Trophoblast cell (in vitro differentiated cells and primary cell): Measurements from ENCODE around the gene ITPRID1.
A peak's percentile ranks its signal among the peaks of the same experiment; 100 is the strongest.

Source experiments
- DNase-seq, 2 donors: peaks; one replicate each; pipeline ENCODE4 v3.0.0-alpha.2; 2016
- H2AFZ ChIP-seq: 2 replicates; pipeline ENCODE4 v1.6.1; 2013; ENCODE audit warnings: low read length, moderate library complexity, mild to moderate bottlenecking; ENCODE audit not compliant: insufficient read depth, poor library complexity
- H2AK5ac ChIP-seq: 2 replicates; pipeline ENCODE4 v1.6.1; 2013; ENCODE audit warnings: mild to moderate bottlenecking, low read length
- H2BK120ac ChIP-seq: 2 replicates; pipeline ENCODE4 v1.6.1; 2013; ENCODE audit warnings: low read length, mild to moderate bottlenecking, moderate library complexity; ENCODE audit not compliant: insufficient read depth, poor library complexity
- H2BK12ac ChIP-seq: 2 replicates; pipeline ENCODE4 v1.6.1; 2013; ENCODE audit warnings: mild to moderate bottlenecking, low read length, moderate library complexity
- H2BK5ac ChIP-seq: 2 replicates; pipeline ENCODE4 v1.6.1; 2013; ENCODE audit warnings: low read length, low read depth, moderate library complexity, mild to moderate bottlenecking; ENCODE audit not compliant: poor library complexity
- H3K14ac ChIP-seq: 2 replicates; pipeline ENCODE4 v1.6.1; 2013; ENCODE audit warnings: mild to moderate bottlenecking, low read length
- H3K18ac ChIP-seq: 2 replicates; pipeline ENCODE4 v1.6.1; 2013; ENCODE audit warnings: mild to moderate bottlenecking, low read length
- H3K23ac ChIP-seq: 2 replicates; pipeline ENCODE4 v1.6.1; 2013; ENCODE audit warnings: low read length
- H3K27ac ChIP-seq: 2 replicates; pipeline ENCODE4 v1.5.1; 2013; ENCODE audit warnings: low read depth, mild to moderate bottlenecking, inconsistent platforms, low read length, moderate library complexity
- H3K27me3 ChIP-seq: 2 replicates; pipeline ENCODE4 v1.6.1; 2013; ENCODE audit warnings: inconsistent platforms, mild to moderate bottlenecking, low read length, moderate library complexity; ENCODE audit not compliant: insufficient read depth
- H3K36me3 ChIP-seq, 2 experiments: 1 replicate in 1 of 2; 2 replicates in 1 of 2; pipeline ENCODE4 v1.6.1; 2013; ENCODE audit warnings: low read length in 2 of 2, mild to moderate bottlenecking in 2 of 2, moderate library complexity in 1 of 2; ENCODE audit not compliant: insufficient read depth in 2 of 2, control insufficient read depth in 1 of 2
- H3K4ac ChIP-seq: 2 replicates; pipeline ENCODE4 v1.6.1; 2013; ENCODE audit warnings: low read depth, mild to moderate bottlenecking, low read length, moderate library complexity
- H3K4me1 ChIP-seq, 2 experiments: 1 replicate in 1 of 2; 2 replicates in 1 of 2; pipeline ENCODE4 v1.6.1; 2013; ENCODE audit warnings: low read length in 2 of 2, mild to moderate bottlenecking in 2 of 2, moderate library complexity in 1 of 2; ENCODE audit not compliant: insufficient read depth in 2 of 2, control insufficient read depth in 1 of 2
- H3K4me2 ChIP-seq: 2 replicates; pipeline ENCODE4 v1.6.1; 2013; ENCODE audit warnings: inconsistent platforms, mild to moderate bottlenecking, low read length, moderate library complexity
- H3K4me3 ChIP-seq: 2 replicates; pipeline ENCODE4 v1.5.1; 2013; ENCODE audit warnings: mild to moderate bottlenecking, low read depth, low read length, inconsistent platforms
- H3K79me1 ChIP-seq: one replicate; pipeline ENCODE4 v1.6.1; 2013; ENCODE audit warnings: low read length
- H3K79me2 ChIP-seq: 2 replicates; pipeline ENCODE4 v1.6.1; 2013; ENCODE audit warnings: low read length, mild to moderate bottlenecking; ENCODE audit not compliant: control insufficient read depth, insufficient read depth, poor library complexity
- H3K9ac ChIP-seq: 2 replicates; pipeline ENCODE4 v1.6.1; 2013; ENCODE audit warnings: mild to moderate bottlenecking, low read length
- H3K9me3 ChIP-seq: 2 replicates; pipeline ENCODE4 v1.6.1; 2013; ENCODE audit warnings: low read depth, mild to moderate bottlenecking, control low read depth, inconsistent platforms, low read length; ENCODE audit not compliant: insufficient read depth
- H4K12ac ChIP-seq: 2 replicates; pipeline ENCODE4 v1.6.1; 2013; ENCODE audit warnings: low read depth, mild to moderate bottlenecking, low read length, moderate library complexity
- H4K8ac ChIP-seq: 2 replicates; pipeline ENCODE4 v1.6.1; 2013; ENCODE audit warnings: low read depth, mild to moderate bottlenecking, low read length, moderate library complexity
- H4K91ac ChIP-seq: one replicate; pipeline ENCODE4 v1.6.1; 2013; ENCODE audit warnings: low read depth, mild to moderate bottlenecking, low read length, moderate library complexity
- WGBS: extraction: QIAGEN DNeasy Blood & Tissue Kit; methylation state at CpG from one replicate; pipeline ENCODE4 v1.1.7; 2013; ENCODE audit warnings: missing lambda C conversion rate; ENCODE audit not compliant: insufficient read length, insufficient coverage; ENCODE audit errors: extremely low coverage; 5-methylcytosine and 5-hydroxymethylcytosine counted together

ITPRID1 gene

GRCh38 chr7:31478018-31478417, 35.9 kb upstream of the ITPRID1 start:
- Histone ChIP-seq H4K91ac (no peak overlapping the region), H3K79me2 (no peaks in the 10 kb centered on the region), H3K9me3 (no peaks in the 10 kb centered on the region), H3K18ac (no peak overlapping the region), H3K4ac (no peak overlapping the region), H2BK5ac (no peak overlapping the region), H2AFZ (no peak overlapping the region), H3K23ac (no peak overlapping the region), H2AK5ac (no peak overlapping the region), H4K12ac (no peak overlapping the region), H2BK12ac (no peak overlapping the region), H3K4me2 (no peak overlapping the region), H3K79me1 (peaks cover 3% of the 10 kb centered on the region), H4K8ac (no peak overlapping the region), H3K27me3 (no peaks in the 10 kb centered on the region), H3K4me3 (no peak overlapping the region), H3K27ac (no peak overlapping the region), H3K9ac (no peak overlapping the region), H3K14ac (no peak overlapping the region), H3K36me3 (no peaks in the 10 kb centered on the region), H2BK120ac (no peak overlapping the region), H3K4me1 (peaks cover 3 to 6% of the 10 kb centered on the region in 2 experiments)
- DNase-seq, result peak; percentile 47 to 71
- WGBS, result no CpG with 5 or more reads among the region's 3 CpGs

- Histone ChIP-seq H3K27me3 (no peaks in the 10 kb centered on the region), H3K9me3 (no peaks in the 10 kb centered on the region), H3K4me3 (no peak overlapping the region), H2AK5ac (no peak overlapping the region), H3K4me2 (no peak overlapping the region), H3K79me1 (peaks cover 3% of the 10 kb centered on the region), H3K14ac (no peak overlapping the region), H2BK120ac (no peak overlapping the region), H3K36me3 (no peaks in the 10 kb centered on the region), H3K23ac (no peak overlapping the region), H4K12ac (no peak overlapping the region), H2AFZ (no peak overlapping the region), H3K79me2 (no peaks in the 10 kb centered on the region), H3K4me1 (peaks cover 3 to 6% of the 10 kb centered on the region in 2 experiments), H3K27ac (no peak overlapping the region), H3K4ac (no peak overlapping the region), H2BK5ac (no peak overlapping the region), H2BK12ac (no peak overlapping the region), H4K8ac (no peak overlapping the region), H3K18ac (no peak overlapping the region), H3K9ac (no peak overlapping the region), H4K91ac (no peak overlapping the region)
- peak in 1 of 2 donors; percentile 4 for DNase-seq
- WGBS, result no CpG with 5 or more reads among the region's 6 CpGs
Measured at GRCh38 chr7:31478721-31479120, 35.2 kb upstream of the ITPRID1 start.

- no peak overlapping the region for H2BK120ac ChIP-seq
- no peak overlapping the region for H3K9ac ChIP-seq
- H3K79me2 ChIP-seq, result no peaks in the 10 kb centered on the region
- no peak overlapping the region for H3K18ac ChIP-seq
- H2AFZ ChIP-seq, result no peak overlapping the region
- no peak overlapping the region for H3K4ac ChIP-seq
- H3K4me3 ChIP-seq, result no peak overlapping the region
- WGBS, result no CpG with 5 or more reads among the region's 6 CpGs
- no peak overlapping the region for H3K23ac ChIP-seq
- no peak overlapping the region for H4K12ac ChIP-seq
- no peaks in the 10 kb centered on the region for H3K79me1 ChIP-seq
- H3K4me2 ChIP-seq, result no peak overlapping the region
- no peaks in the 10 kb centered on the region for H3K4me1 ChIP-seq
- no peak for DNase-seq
- no peaks in the 10 kb centered on the region for H3K36me3 ChIP-seq
- no peaks in the 10 kb centered on the region for H3K9me3 ChIP-seq
- H2AK5ac ChIP-seq, result no peak overlapping the region
- H2BK12ac ChIP-seq, result no peak overlapping the region
- H3K27me3 ChIP-seq, result no peaks in the 10 kb centered on the region
- no peak overlapping the region for H4K91ac ChIP-seq
- no peak overlapping the region for H2BK5ac ChIP-seq
- H4K8ac ChIP-seq, result no peak overlapping the region
- H3K27ac ChIP-seq, result no peak overlapping the region
- no peak overlapping the region for H3K14ac ChIP-seq
Measured at GRCh38 chr7:31487071-31487470, 26.8 kb upstream of the ITPRID1 start.

- no peak overlapping the region for H3K18ac ChIP-seq
- H4K91ac ChIP-seq, result no peak overlapping the region
- no peak overlapping the region for H4K8ac ChIP-seq
- no peak overlapping the region for H3K4ac ChIP-seq
- no peaks in the 10 kb centered on the region for H3K4me1 ChIP-seq
- no peak overlapping the region for H3K9ac ChIP-seq
- H2BK120ac ChIP-seq, result no peak overlapping the region
- no peak overlapping the region for H2BK12ac ChIP-seq
- no peaks in the 10 kb centered on the region for H3K27me3 ChIP-seq
- WGBS, result no CpG with 5 or more reads among the region's 1 CpG
- H3K36me3 ChIP-seq, result no peaks in the 10 kb centered on the region
- H2BK5ac ChIP-seq, result no peak overlapping the region
- H3K23ac ChIP-seq, result no peak overlapping the region
- no peak overlapping the region for H2AK5ac ChIP-seq
- no peak overlapping the region for H3K14ac ChIP-seq
- H3K9me3 ChIP-seq, result no peaks in the 10 kb centered on the region
- no peak overlapping the region for H4K12ac ChIP-seq
- no peak overlapping the region for H3K4me2 ChIP-seq
- H3K79me1 ChIP-seq, result no peaks in the 10 kb centered on the region
- no peak overlapping the region for H2AFZ ChIP-seq
- H3K4me3 ChIP-seq, result no peak overlapping the region
- no peak for DNase-seq
- H3K27ac ChIP-seq, result no peak overlapping the region
- H3K79me2 ChIP-seq, result no peaks in the 10 kb centered on the region
Measured at GRCh38 chr7:31487476-31487875, 26.4 kb upstream of the ITPRID1 start.
